ENCODE measurements around the gene LILRB2. TPM values are rescaled to one million over a fixed set of nuclear protein-coding genes. Genes with fewer than 3 reads are reported as not detected.

Gene LILRB2
- polyA plus RNA-seq, 3 donors = 111 to 574 (median 172) TPM

DNA sequence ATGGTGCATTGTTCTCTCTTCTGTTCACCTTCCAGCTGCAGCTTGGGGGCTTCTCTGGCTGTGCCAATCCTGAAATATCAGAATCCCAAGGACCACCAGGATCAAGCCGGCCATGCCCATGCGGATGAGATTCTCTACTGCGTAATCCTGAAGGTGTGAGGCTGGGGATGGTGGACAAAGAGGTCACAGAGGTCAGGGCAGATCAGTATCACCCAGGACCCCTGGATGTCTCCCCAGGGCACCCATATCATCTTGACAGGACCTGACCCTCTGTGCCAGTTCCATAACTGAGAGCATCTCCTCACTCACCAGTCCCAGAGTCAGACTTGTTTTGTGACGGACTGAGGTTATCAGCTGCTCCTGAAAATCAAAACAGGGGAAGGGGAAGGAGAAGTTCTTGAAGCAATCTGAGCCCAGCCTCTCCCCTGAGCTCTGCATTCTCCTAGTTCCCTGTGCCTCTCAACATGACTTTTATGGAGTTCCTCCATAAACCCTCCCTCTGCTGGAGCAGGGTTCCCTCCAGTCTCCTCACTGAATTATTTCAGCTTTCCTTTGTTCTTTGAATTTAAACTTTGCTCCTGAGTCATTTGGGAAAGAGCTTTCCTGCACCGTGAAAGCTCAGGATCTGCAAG, 26.6 kb upstream of the LILRB2 start:
- peak overlapping the region in 1 of 2 donors; percentile 8 for H3K4me3 Mint-ChIP-seq
- H3K27ac Mint-ChIP-seq = peak overlapping the region in 1 of 7 donors; percentile 86
- peaks cover 80 to 95% of the 10 kb centered on the region in 2 donors for H3K4me1 ChIP-seq (ENCODE audit: control insufficient read depth in 1 of 2, insufficient read depth in 2 of 2, low read length in 2 of 2)

DNA sequence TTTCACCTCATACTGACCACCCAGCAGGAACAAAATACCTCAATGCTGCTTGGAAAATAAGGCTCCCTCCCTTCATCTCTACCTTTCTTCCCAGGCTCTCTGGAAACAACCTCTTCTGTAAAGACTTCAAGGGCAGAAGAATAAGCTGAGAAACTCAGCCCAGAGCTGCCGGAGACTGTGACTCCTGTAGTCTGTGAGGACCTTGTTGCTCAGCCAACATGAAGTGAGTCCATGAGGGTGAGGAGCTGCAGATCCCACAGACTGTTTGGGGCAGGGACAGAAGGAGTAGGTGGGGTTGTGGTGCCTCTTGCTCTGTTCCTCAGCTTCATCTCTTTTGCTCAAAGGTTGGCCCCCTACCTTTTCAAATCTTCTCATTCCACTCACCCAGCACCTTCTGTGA, 24.2 kb upstream of the LILRB2 start:
- Mint-ChIP-seq H3K36me3 (peaks cover 31 to 37% of the 10 kb centered on the region in 2 donors), H3K4me3 (no peak overlapping the region), H3K9me3 (peaks cover 0 to 14% (median 1%) of the 10 kb centered on the region in 7 donors), H3K27ac (peak overlapping the region in 1 of 7 donors; percentile 56), H3K4me1 (peaks cover 75% of the 10 kb centered on the region), H3K27me3 (ENCODE audit: low read depth in 3 of 3) (peaks cover 1 to 15% (median 2%) of the 10 kb centered on the region in 3 donors)
- peaks cover 27 to 35% of the 10 kb centered on the region in 2 donors for H3K36me3 ChIP-seq (replicated peaks in 1 of 2; ENCODE audit: control insufficient read depth in 1 of 2, insufficient read depth in 2 of 2, low read length in 2 of 2)
- no peak overlapping the region for H2AFZ ChIP-seq (ENCODE audit: insufficient read depth, low read depth, low read length, poor library complexity, severe bottlenecking)
- peaks cover 11% of the 10 kb centered on the region for H3K79me2 ChIP-seq (ENCODE audit: insufficient read depth, low read length)
- no peak overlapping the region for H3K27ac ChIP-seq (ENCODE audit: low read depth in 1 of 2, low read length in 2 of 2)
- H3K9me3 ChIP-seq (replicated peaks in 1 of 2; ENCODE audit: control insufficient read depth in 1 of 2, insufficient read depth in 1 of 2, low read length in 2 of 2) = no peaks in the 10 kb centered on the region
- H3K27me3 ChIP-seq (ENCODE audit: control insufficient read depth in 2 of 2, insufficient read depth in 2 of 2, low read length in 2 of 2) = no peaks in the 10 kb centered on the region
- no peak for TF ChIP-seq CTCF (IDR thresholded peaks at IDR 0.05)
- DNase-seq = no peak
- H3K9ac ChIP-seq (ENCODE audit: insufficient read depth, low read length, poor library complexity, severe bottlenecking) = no peak overlapping the region
- intact Hi-C loops (cut with micrococcal nuclease) = no loop called here
- no peak overlapping the region for H3K4me3 ChIP-seq (replicated peaks in 1 of 3; ENCODE audit: low read depth in 2 of 3, low read length in 3 of 3)
- H3K4me1 ChIP-seq (ENCODE audit: control insufficient read depth in 1 of 2, insufficient read depth in 2 of 2, low read length in 2 of 2) = peaks cover 72 to 90% of the 10 kb centered on the region in 2 donors
- peak overlapping the region; percentile 11 for H3K4me2 ChIP-seq (replicated peaks; ENCODE audit: extremely low read depth, low read length, poor library complexity, severe bottlenecking)
- H4K20me1 ChIP-seq (ENCODE audit: insufficient read depth, low read length) = peaks cover 35% of the 10 kb centered on the region
- no CpG with 5 or more reads among the region's 1 CpG for WGBS (ENCODE audit: insufficient coverage)

More for the DNA sequence above, 26.6 kb upstream of the LILRB2 start:
- H3K4me3 ChIP-seq (replicated peaks in 1 of 3; ENCODE audit: low read depth in 2 of 3, low read length in 3 of 3) = peak overlapping the region in 1 of 3 experiments; percentile 1
- H3K9ac ChIP-seq (ENCODE audit: insufficient read depth, low read length, poor library complexity, severe bottlenecking) = no peak overlapping the region
- H3K9me3 ChIP-seq (replicated peaks in 1 of 2; ENCODE audit: control insufficient read depth in 1 of 2, insufficient read depth in 1 of 2, low read length in 2 of 2) = no peaks in the 10 kb centered on the region
- H2AFZ ChIP-seq (ENCODE audit: insufficient read depth, low read depth, low read length, poor library complexity, severe bottlenecking) = no peak overlapping the region
- H4K20me1 ChIP-seq (ENCODE audit: insufficient read depth, low read length) = peaks cover 48% of the 10 kb centered on the region
- Mint-ChIP-seq H3K27me3 (ENCODE audit: low read depth in 3 of 3) (peaks cover 1 to 9% (median 5%) of the 10 kb centered on the region in 3 donors), H3K9me3 (peaks cover 0 to 11% (median 1%) of the 10 kb centered on the region in 7 donors), H3K4me1 (peaks cover 79% of the 10 kb centered on the region), H3K36me3 (peaks cover 50 to 60% of the 10 kb centered on the region in 2 donors)
- H3K27me3 ChIP-seq (ENCODE audit: control insufficient read depth in 2 of 2, insufficient read depth in 2 of 2, low read length in 2 of 2) = no peaks in the 10 kb centered on the region
- H3K79me2 ChIP-seq (ENCODE audit: insufficient read depth, low read length) = peaks cover 34% of the 10 kb centered on the region
- no peak for DNase-seq
- intact Hi-C loops (cut with micrococcal nuclease) = no loop called here
- H3K36me3 ChIP-seq (replicated peaks in 1 of 2; ENCODE audit: control insufficient read depth in 1 of 2, insufficient read depth in 2 of 2, low read length in 2 of 2) = peaks cover 40 to 55% of the 10 kb centered on the region in 2 donors
- WGBS (ENCODE audit: insufficient coverage) = 100% methylated on average over 3 of the region's 5 CpGs
- H3K4me2 ChIP-seq (replicated peaks; ENCODE audit: extremely low read depth, low read length, poor library complexity, severe bottlenecking) = peak overlapping the region; percentile 2
- TF ChIP-seq CTCF (IDR thresholded peaks at IDR 0.05) = no peak
- no peak overlapping the region for H3K27ac ChIP-seq (ENCODE audit: low read depth in 1 of 2, low read length in 2 of 2)
